ENCODE results near the gene LRP1. TPM values are rescaled to one million over a fixed set of nuclear protein-coding genes. Genes with fewer than 3 reads are reported as not detected.

Gene LRP1
- total and polyA plus RNA-seq, 2 of the 13 experiments (the other 11 are each of a cell fraction or from before 2014, with no cell fraction given) = 14.7 to 30.8 TPM

DNA sequence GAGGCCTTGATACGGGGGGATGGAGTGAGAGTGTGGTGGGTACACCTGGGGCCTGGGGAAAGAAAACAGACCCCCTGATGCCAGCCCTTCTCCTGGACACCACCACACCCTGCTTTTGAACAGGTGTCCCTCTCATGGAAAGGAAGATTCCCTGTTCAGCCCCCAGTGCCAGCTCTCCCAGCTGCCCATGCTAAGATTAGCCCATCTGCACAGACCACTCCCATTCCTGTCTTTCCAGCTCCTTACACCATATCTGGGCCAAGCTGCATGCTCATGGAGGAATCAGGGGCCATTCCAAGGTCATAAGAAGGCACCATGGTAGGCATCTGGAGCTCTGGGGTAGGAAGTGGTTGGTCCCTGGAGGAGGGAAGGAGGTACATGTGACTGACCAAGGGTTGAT is 29.7 kb upstream of the LRP1 start:
- intact Hi-C loops (cut with micrococcal nuclease; ENCODE audit: unreplicated experiment) (no loop called here), in situ Hi-C loops (cut with HindIII; ENCODE audit: extremely low pct_ligation_motif_present, low pct_unique_long_range_greater_than_20kb) (no loop called here)
- Histone ChIP-seq H3K27ac (ENCODE audit: extremely low read length, insufficient read depth, low read length) (no peak overlapping the region), H2AFZ (ENCODE audit: low read length) (no peak overlapping the region), H4K20me1 (ENCODE audit: insufficient read depth, low read length) (0 out of 2 replicates have a peak, but pooled peaks cover 2% of the 10 kb centered on the region), H3K4me1 (ENCODE audit: insufficient read depth, low read length) (peaks cover 48% of the 10 kb centered on the region), H3K4me2 (ENCODE audit: low read depth, low read length) (no peak overlapping the region), H3K27me3 (ENCODE audit: control insufficient read depth in 1 of 2, insufficient read depth in 2 of 2, low read length in 2 of 2) (no peaks in the 10 kb centered on the region), H3K79me2 (ENCODE audit: insufficient read depth, low read length) (no peaks in the 10 kb centered on the region), H3K36me3 (replicated peaks in 1 of 2; ENCODE audit: control insufficient read depth in 1 of 2, insufficient read depth in 2 of 2, low read length in 2 of 2) (peaks cover 8 to 11% of the 10 kb centered on the region in 2 experiments; a peak in 2 of 5 replicates), H3K9me3 (ENCODE audit: low read length) (no peaks in the 10 kb centered on the region), H3K9ac (ENCODE audit: insufficient read depth, low read depth, low read length) (no peak overlapping the region), H3K4me3 (replicated peaks in 1 of 3; ENCODE audit: insufficient read depth in 1 of 3, low read depth in 2 of 3, low read length in 3 of 3) (no peak overlapping the region)
- no TSS peak for BruUV-seq (replicated peaks)
- no peak for ATAC-seq
- no peak for DNase-seq (ENCODE audit: low spot score)
- FAIRE-seq = no peak
- POLR2A ChIA-PET = interaction anchor here (0.6 to 13.5 kb wide), 6 partner anchors 9 to 400 kb away, joined by 3 to 309 read pairs (median 5); partner anchors contain the start of genes NAB2, NEMP1 and STAT6
- 100% methylated on average over 1 of the region's 1 CpG for WGBS (ENCODE audit: low lambda C conversion rate)
- TF ChIP-seq ZEB1 (IDR thresholded peaks at IDR 0.05; ENCODE audit: insufficient replicate concordance, low read depth) = no peak
- TF ChIP-seq, protein P1, sequence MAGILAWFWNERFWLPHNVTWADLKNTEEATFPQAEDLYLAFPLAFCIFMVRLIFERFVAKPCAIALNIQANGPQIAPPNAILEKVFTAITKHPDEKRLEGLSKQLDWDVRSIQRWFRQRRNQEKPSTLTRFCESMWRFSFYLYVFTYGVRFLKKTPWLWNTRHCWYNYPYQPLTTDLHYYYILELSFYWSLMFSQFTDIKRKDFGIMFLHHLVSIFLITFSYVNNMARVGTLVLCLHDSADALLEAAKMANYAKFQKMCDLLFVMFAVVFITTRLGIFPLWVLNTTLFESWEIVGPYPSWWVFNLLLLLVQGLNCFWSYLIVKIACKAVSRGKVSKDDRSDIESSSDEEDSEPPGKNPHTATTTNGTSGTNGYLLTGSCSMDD (CRISPR knock-in tag; IDR thresholded peaks at IDR 0.05) = no peak
- no peak for TF ChIP-seq ZNF687 (CRISPR knock-in tag; IDR thresholded peaks at IDR 0.05)
- TF ChIP-seq KDM2A (CRISPR knock-in tag; IDR thresholded peaks at IDR 0.05; ENCODE audit: borderline replicate concordance, low read depth) = no peak
- TF ChIP-seq ZNF777 (CRISPR knock-in tag; IDR thresholded peaks at IDR 0.05) = no peak
- TF ChIP-seq, protein P2, sequence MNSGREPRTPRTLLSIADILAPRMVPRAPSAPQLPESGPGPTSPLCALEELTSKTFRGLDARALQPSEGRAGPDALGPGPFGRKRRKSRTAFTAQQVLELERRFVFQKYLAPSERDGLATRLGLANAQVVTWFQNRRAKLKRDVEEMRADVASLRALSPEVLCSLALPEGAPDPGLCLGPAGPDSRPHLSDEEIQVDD (CRISPR knock-in tag; IDR thresholded peaks at IDR 0.05; ENCODE audit: borderline replicate concordance) = no peak
- TF ChIP-seq, protein P3, sequence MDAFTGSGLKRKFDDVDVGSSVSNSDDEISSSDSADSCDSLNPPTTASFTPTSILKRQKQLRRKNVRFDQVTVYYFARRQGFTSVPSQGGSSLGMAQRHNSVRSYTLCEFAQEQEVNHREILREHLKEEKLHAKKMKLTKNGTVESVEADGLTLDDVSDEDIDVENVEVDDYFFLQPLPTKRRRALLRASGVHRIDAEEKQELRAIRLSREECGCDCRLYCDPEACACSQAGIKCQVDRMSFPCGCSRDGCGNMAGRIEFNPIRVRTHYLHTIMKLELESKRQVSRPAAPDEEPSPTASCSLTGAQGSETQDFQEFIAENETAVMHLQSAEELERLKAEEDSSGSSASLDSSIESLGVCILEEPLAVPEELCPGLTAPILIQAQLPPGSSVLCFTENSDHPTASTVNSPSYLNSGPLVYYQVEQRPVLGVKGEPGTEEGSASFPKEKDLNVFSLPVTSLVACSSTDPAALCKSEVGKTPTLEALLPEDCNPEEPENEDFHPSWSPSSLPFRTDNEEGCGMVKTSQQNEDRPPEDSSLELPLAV (CRISPR knock-in tag; conservative IDR thresholded peaks at IDR 0.05; ENCODE audit: low read depth) = no peak
- TF ChIP-seq FOSL2 (CRISPR knock-in tag; IDR thresholded peaks at IDR 0.05) = no peak
- no peak for TF ChIP-seq GTF2F1 (IDR thresholded peaks at IDR 0.05; ENCODE audit: low read length)
- CTCF ChIA-PET (ENCODE audit: low intra/inter-chr PET ratio, low total read pairs) = no interaction called here

All from HepG2 (cell line).